Measurements from ENCODE around the gene ARID1A. TPM values are rescaled to one million over a fixed set of nuclear protein-coding genes. Genes with fewer than 3 reads are reported as not detected.
"Not testable (repeated sequence)": the region's sequence is repeated elsewhere in the genome, so short reads cannot be mapped to it uniquely, and the experiment has no call there.

Gene ARID1A
- polyA plus RNA-seq, 1 donor (not counting 4 experiments of a cell fraction or from before 2014, with no cell fraction given), result 10.2 TPM

- Histone ChIP-seq H4K20me1 (ENCODE audit: control insufficient read depth, extremely low read depth, insufficient read depth, low read length) (peaks cover 23% of the 10 kb centered on the region), H3K4me3 (ENCODE audit: control insufficient read depth in 2 of 3, extremely low read depth in 1 of 3, insufficient read depth in 2 of 3, low read depth in 1 of 3, low read length in 3 of 3) (no peak overlapping the region), H3K4me1 (ENCODE audit: control insufficient read depth, extremely low read depth, insufficient read depth, low read length) (peaks cover 23% of the 10 kb centered on the region), H3K9ac (ENCODE audit: control insufficient read depth, extremely low read depth, insufficient read depth, low read length) (peak overlapping the region; percentile 24), H3K27me3 (ENCODE audit: control insufficient read depth, extremely low read depth, insufficient read depth, low read length) (no peaks in the 10 kb centered on the region), H3K9me3 (ENCODE audit: control insufficient read depth, low read depth, low read length) (no peaks in the 10 kb centered on the region), H3K27ac (ENCODE audit: control insufficient read depth, insufficient read depth, low read length) (peak overlapping the region; percentile 61), H3K4me2 (ENCODE audit: control insufficient read depth, extremely low read depth, insufficient read depth, low read depth, low read length) (peak overlapping the region; percentile 62), H2AFZ (ENCODE audit: control insufficient read depth, low read length) (no peak overlapping the region), H3K9me1 (ENCODE audit: control insufficient read depth, extremely low read depth, insufficient read depth, low read length) (peaks cover 5% of the 10 kb centered on the region), H3K36me3 (ENCODE audit: control insufficient read depth in 2 of 2, extremely low read depth in 1 of 2, insufficient read depth in 2 of 2, low read length in 2 of 2) (peaks cover 0 to 1% of the 10 kb centered on the region in 2 experiments), H3K79me2 (ENCODE audit: control insufficient read depth, insufficient read depth, low read length) (peaks cover 88% of the 10 kb centered on the region)
- DNase-seq (ENCODE audit: low read depth, low spot score) (no peak), FAIRE-seq (no peak)
- TF ChIP-seq EZH2 (IDR thresholded peaks at IDR 0.05; ENCODE audit: low read length) (no peak), CTCF (optimal IDR thresholded peaks at IDR 0.05 in 1 of 3, IDR thresholded peaks at IDR 0.05 in 1 of 3, conservative IDR thresholded peaks at IDR 0.05 in 1 of 3; ENCODE audit: extremely low read depth in 1 of 3, insufficient read depth in 2 of 3, low read length in 3 of 3) (no peak)
- dilution Hi-C loops (cut with MboI; ENCODE audit: extremely low pct_ligation_motif_present, low sequenced_read_pairs), result no loop called here
Measured at GRCh38 chr1:26724118-26724517, 28.3 kb downstream of the ARID1A start.

GRCh38 chr1:26724926-26725325 is 29.1 kb downstream of the ARID1A start:
- Histone ChIP-seq H3K4me3 (ENCODE audit: control insufficient read depth in 2 of 3, extremely low read depth in 1 of 3, insufficient read depth in 2 of 3, low read depth in 1 of 3, low read length in 3 of 3) (no peak overlapping the region), H3K4me1 (ENCODE audit: control insufficient read depth, extremely low read depth, insufficient read depth, low read length) (peaks cover 23% of the 10 kb centered on the region), H3K9me1 (ENCODE audit: control insufficient read depth, extremely low read depth, insufficient read depth, low read length) (peaks cover 5% of the 10 kb centered on the region), H3K27ac (ENCODE audit: control insufficient read depth, insufficient read depth, low read length) (no peak overlapping the region), H4K20me1 (ENCODE audit: control insufficient read depth, extremely low read depth, insufficient read depth, low read length) (peaks cover 23% of the 10 kb centered on the region), H2AFZ (ENCODE audit: control insufficient read depth, low read length) (no peak overlapping the region), H3K9ac (ENCODE audit: control insufficient read depth, extremely low read depth, insufficient read depth, low read length) (no peak overlapping the region), H3K9me3 (ENCODE audit: control insufficient read depth, low read depth, low read length) (no peaks in the 10 kb centered on the region), H3K36me3 (ENCODE audit: control insufficient read depth in 2 of 2, extremely low read depth in 1 of 2, insufficient read depth in 2 of 2, low read length in 2 of 2) (peaks cover 3 to 7% of the 10 kb centered on the region in 2 experiments), H3K79me2 (ENCODE audit: control insufficient read depth, insufficient read depth, low read length) (peaks cover 93% of the 10 kb centered on the region), H3K4me2 (ENCODE audit: control insufficient read depth, extremely low read depth, insufficient read depth, low read depth, low read length) (no peak overlapping the region), H3K27me3 (ENCODE audit: control insufficient read depth, extremely low read depth, insufficient read depth, low read length) (no peaks in the 10 kb centered on the region)
- FAIRE-seq (no peak), DNase-seq (ENCODE audit: low read depth, low spot score) (no peak)
- TF ChIP-seq EZH2 (IDR thresholded peaks at IDR 0.05; ENCODE audit: low read length) (no peak), CTCF (optimal IDR thresholded peaks at IDR 0.05 in 1 of 3, IDR thresholded peaks at IDR 0.05 in 1 of 3, conservative IDR thresholded peaks at IDR 0.05 in 1 of 3; ENCODE audit: extremely low read depth in 1 of 3, insufficient read depth in 2 of 3, low read length in 3 of 3) (no peak)
- dilution Hi-C loops (cut with MboI; ENCODE audit: extremely low pct_ligation_motif_present, low sequenced_read_pairs), result no loop called here

- Histone ChIP-seq H4K20me1 (ENCODE audit: control insufficient read depth, extremely low read depth, insufficient read depth, low read length) (peaks cover 23% of the 10 kb centered on the region), H3K79me2 (ENCODE audit: control insufficient read depth, insufficient read depth, low read length) (peaks cover 85% of the 10 kb centered on the region), H3K4me1 (ENCODE audit: control insufficient read depth, extremely low read depth, insufficient read depth, low read length) (peaks cover 23% of the 10 kb centered on the region)
- H3K9me3 ChIP-seq (ENCODE audit: control insufficient read depth, low read depth, low read length); H3K4me2 ChIP-seq (ENCODE audit: control insufficient read depth, extremely low read depth, insufficient read depth, low read depth, low read length); dilution Hi-C loops (cut with MboI; ENCODE audit: extremely low pct_ligation_motif_present, low sequenced_read_pairs); H2AFZ ChIP-seq (ENCODE audit: control insufficient read depth, low read length); H3K9ac ChIP-seq (ENCODE audit: control insufficient read depth, extremely low read depth, insufficient read depth, low read length); H3K9me1 ChIP-seq (ENCODE audit: control insufficient read depth, extremely low read depth, insufficient read depth, low read length); H3K27me3 ChIP-seq (ENCODE audit: control insufficient read depth, extremely low read depth, insufficient read depth, low read length); FAIRE-seq; H3K4me3 ChIP-seq (ENCODE audit: control insufficient read depth in 2 of 3, extremely low read depth in 1 of 3, insufficient read depth in 2 of 3, low read depth in 1 of 3, low read length in 3 of 3); H3K36me3 ChIP-seq (ENCODE audit: control insufficient read depth in 2 of 2, extremely low read depth in 1 of 2, insufficient read depth in 2 of 2, low read length in 2 of 2); DNase-seq (ENCODE audit: low read depth, low spot score); H3K27ac ChIP-seq (ENCODE audit: control insufficient read depth, insufficient read depth, low read length): not testable (repeated sequence)
Measured at GRCh38 chr1:26725904-26726303, 30.1 kb downstream of the ARID1A start.

All from keratinocyte (primary cell).